Spleen (tissue), 7 donors: ENCODE results near the gene C1GALT1C1L.

ENCODE experiments used
- CTCF ChIP-seq, 11 experiments: fragments of 200-600 bp in 7 of 11; fragments of 450-650 bp in 4 of 11; sonication (generic) in 4 of 11; IDR thresholded peaks in 8 of 11; conservative IDR thresholded peaks in 3 of 11; 1 replicate in 7 of 11; 2 replicates in 4 of 11; pipeline versions ENCODE4 v1.4.0 to v1.8.0; 2016 to 2021; ENCODE audit warnings: antibody characterized with exemption in 11 of 11, inconsistent platforms in 4 of 11, mild to moderate bottlenecking in 1 of 11
- POLR2A ChIP-seq, 3 donors: fragments of 450-650 bp; IDR thresholded peaks; one replicate each; pipeline ENCODE4 v1.5.1; 2017; ENCODE audit warnings: antibody characterized with exemption in 3 of 3, mild to moderate bottlenecking in 1 of 3
- POLR2AphosphoS5 ChIP-seq, 3 donors: sonication (generic); formaldehyde crosslinking; IDR thresholded peaks; one replicate each; pipeline ENCODE4 v1.5.1; 2017; ENCODE audit warnings: antibody characterized with exemption in 3 of 3
- donor health status: DM: no; HTN: no; CAD: no; lungs with moderate emphysema.
- donor health status: DM: no; HTN: no; CAD: no.
- donor health status: DM: no; HTN: no; CAD: no.

DNA sequence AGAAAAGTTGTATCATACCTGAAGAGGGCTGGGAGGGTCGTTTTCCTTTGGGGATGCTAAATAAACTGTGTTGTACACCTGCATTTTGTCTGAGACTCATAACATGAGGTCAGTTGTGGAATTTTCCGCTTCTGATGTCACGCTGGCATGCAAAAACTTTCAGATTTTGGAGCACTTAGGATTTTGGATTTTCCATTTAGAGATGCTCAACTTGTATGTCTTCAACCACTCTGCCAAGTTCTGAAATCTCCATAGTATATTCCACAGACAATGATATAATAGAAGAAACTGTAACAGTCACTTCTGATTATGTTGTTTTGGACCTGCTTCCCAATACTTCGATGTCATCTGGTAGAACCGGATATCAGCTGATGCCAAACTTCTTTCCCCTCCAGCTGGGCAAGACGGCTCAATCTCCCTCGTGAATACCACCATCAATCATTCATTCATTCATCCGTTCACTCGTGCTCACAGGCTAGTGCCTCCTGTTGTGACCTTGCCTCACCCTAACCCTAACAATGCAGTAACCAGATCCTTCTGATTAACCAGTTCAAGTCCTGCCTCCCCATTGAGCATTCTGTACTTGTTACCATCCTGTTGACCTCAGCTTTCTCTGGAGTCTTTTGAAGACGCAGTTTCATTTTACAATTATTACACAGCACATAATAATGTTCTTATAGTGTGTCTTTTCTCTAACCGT is 44.5 kb downstream of the C1GALT1C1L start:
- TF ChIP-seq CTCF (IDR thresholded peaks at IDR 0.05 in 8 of 11, conservative IDR thresholded peaks at IDR 0.05 in 3 of 11) (no peak), POLR2A (IDR thresholded peaks at IDR 0.05) (no peak), POLR2AphosphoS5 (IDR thresholded peaks at IDR 0.05) (no peak)
